HG03139 (cell line): ENCODE results near the gene FCN1.

ENCODE experiments used
- ATAC-seq: cut with Tn5 transposase; IDR thresholded peaks from one replicate; pipeline ENCODE4 v1.9.1; 2021; ENCODE audit not compliant: unreplicated experiment

Gene FCN1

GRCh38 chr9:134894136-134894860 is 23.4 kb downstream of the FCN1 start:
- no peak for ATAC-seq

- no peak for ATAC-seq
These were observed 24.8 kb downstream of the FCN1 start for GRCh38 chr9:134892820-134893420.

DNA sequence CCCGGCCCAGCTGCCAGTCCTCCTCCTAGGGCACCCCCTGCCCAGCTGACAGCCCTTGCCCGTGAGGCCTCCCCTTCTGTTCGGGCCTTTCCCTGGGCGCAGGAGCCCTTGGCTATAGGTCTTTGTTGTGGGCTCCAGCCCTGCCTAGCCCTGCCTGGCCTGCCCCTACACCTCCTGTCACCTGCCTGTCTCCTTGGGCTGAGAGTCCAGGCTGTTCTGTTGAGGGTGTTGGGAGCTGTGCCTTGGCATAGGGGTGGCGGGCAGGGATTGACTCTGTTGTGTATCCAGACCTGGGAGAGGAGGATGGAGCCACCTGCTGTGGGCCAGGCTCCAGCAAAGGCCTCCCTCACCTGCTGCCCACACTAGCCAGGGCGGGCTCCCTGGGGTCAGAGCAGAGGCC is 25.5 kb downstream of the FCN1 start:
- no peak for ATAC-seq

- ATAC-seq, result no peak
These were observed 26.0 kb downstream of the FCN1 start for GRCh38 chr9:134891713-134892112.

- ATAC-seq, result no peak
These were observed 26.7 kb downstream of the FCN1 start for GRCh38 chr9:134891053-134891452.

DNA sequence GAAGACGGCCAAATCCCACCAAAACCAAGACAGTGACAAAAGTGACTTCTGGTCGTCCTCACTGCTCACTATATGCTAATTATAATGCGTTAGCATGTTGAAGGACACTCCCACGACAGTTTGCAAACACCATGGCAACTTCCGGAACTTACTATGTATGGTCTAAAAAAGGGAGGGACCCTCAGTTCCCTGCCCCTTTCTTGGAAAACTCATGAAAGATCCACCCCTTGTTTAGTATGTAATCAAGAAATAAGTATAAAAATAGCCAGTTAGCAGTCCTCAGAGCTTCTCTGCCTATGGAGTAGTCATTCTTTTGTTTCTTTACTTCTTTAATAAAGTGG is 27.6 kb downstream of the FCN1 start:
- no peak for ATAC-seq

GRCh38 chr9:134889386-134890154 is 28.1 kb downstream of the FCN1 start:
- ATAC-seq, result no peak

GRCh38 chr9:134888603-134889190 is 29.0 kb downstream of the FCN1 start:
- no peak for ATAC-seq

DNA sequence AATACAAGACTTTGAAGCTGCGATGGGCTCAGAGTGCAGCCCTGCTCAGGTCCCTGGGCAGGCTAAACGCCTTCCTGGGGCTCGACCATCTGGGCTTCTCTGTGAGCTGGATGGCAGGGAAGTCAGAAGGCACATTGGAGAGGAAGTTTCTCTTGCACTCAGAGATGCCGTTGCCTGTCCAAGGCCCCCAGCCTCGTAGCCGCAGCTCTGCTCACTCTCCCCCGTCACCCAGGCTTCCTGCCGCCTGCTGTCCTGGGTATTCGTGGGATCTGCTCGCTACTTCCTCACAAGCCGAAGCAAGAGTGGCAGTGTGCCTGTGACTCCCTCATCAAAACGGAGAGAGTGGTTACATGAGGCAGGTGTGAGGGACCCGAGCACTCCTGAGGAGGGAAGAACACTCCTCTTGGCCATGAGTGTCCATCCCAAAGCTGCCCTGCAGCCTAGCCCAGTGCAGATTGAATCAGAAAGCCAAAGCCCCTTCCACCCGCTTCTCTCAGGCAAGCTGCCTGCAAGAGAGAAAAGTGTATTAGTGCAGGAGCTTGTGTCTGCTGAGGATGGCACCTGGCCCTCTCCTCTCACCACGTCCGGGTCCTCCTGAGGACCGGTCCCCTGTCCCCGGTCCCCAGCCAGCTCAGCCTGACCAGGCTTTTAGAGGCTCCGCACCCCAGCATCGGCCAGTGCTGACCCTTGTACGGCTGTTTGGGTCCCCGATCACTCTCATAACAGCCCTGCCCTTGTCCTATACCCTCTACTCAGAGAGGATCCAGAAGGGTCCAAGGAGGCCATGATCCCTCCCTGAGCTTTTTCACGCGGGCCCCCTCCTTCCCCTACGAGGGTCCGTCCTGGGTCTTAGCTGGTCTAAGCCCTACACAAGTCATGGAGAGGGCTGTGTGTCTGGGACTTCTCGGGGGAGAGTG is 29.8 kb downstream of the FCN1 start:
- no peak for ATAC-seq

- ATAC-seq, result no peak
These were observed 30.5 kb downstream of the FCN1 start for GRCh38 chr9:134887219-134887618.

- ATAC-seq, result no peak
These were observed 31.2 kb downstream of the FCN1 start for GRCh38 chr9:134886413-134886913.

DNA sequence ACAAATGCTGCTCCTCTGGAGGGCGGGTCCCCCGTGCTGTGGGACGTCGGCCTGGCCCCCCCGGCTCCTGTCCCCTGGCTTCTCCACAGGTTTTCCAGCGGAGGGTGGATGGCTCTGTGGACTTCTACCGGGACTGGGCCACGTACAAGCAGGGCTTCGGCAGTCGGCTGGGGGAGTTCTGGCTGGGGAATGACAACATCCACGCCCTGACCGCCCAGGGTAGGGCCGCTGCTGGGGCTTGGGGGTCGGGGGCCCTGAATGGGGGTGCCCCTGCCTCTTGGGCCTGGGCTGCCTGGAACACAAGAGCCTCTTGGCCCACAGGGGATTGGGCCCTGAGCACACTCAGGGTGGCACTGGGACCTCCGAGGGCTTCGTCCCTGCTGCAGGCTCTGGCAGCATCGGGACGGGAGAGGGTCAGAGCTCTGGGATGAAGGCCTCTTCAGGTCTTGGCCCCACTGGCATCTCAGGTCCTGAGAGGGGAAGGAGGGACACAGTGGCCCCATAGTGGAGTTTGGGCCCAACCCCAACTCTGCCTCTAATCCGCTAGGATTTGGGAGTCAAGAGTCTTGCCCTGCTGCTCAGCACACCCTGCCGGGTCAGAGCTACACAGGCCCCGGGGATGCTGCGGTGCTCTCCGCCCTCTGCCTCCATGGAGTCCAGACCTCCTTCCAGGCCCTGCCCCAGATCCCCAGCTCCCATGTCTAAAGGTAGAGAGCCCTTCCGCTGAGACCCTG is 31.9 kb downstream of the FCN1 start:
- no peak for ATAC-seq

- no peak for ATAC-seq
These were observed 32.6 kb downstream of the FCN1 start for GRCh38 chr9:134885001-134885678.

- no peak for ATAC-seq
These were observed 33.2 kb downstream of the FCN1 start for GRCh38 chr9:134884492-134884891.

DNA sequence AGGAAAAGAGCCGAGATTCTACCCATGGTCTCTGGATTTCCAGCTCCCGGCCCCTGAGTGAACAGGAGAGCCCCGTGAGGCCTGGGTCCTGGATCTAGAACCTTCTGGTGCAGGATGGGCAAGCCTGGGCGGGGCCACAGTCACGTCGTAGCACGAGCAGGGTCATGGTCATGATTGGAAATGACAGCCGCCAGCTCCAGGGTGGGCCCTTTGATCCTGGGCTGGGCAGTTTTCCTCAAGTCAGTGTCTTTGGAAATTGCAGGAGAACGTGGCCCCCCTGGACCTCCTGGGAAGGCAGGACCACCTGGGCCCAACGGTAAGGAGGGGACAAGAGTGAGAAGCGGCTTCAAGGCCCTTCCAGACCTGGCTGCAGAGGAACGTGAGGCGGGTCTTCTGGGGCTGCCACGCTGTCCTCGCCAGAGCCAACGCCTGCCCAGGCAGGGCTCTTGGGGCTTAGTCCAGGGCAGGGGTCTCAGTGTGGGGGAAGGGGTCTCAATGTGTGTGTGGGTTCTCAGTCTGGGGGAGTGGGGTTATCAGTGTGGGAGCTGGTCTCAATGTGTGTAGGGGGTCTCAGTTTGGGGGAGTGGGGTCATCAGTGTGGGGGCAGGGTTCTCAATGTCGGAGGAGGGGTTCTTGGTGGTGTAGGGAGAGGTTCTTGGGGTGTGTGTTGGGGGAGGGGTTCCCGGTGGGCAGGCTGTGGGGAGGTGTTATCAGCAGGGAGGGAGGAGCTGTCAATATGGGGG is 34.5 kb downstream of the FCN1 start:
- no peak for ATAC-seq

- no peak for ATAC-seq
These were observed 35.4 kb downstream of the FCN1 start for GRCh38 chr9:134882204-134882785.

DNA sequence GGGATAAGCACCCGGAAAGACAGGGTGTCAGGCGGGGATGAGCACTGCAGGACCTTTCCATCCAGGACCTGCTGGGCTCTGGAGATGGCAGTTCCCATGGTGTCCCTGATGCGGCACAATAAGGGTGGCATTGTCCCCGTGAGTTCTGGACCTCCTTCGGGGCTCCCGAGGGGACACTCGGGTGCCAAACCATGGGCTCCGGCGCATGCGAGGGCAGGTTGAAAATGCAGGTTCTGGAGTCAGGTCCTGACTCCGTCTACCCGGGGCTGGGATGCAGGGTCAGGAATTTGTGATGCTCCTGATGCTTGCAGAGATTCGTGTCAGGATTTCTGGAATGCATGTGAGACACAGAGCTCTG is 36.4 kb downstream of the FCN1 start:
- ATAC-seq, result no peak
